Uterus (tissue), 4 donors: ENCODE data around the gene CCDC28B. TPM values are rescaled to one million over a fixed set of nuclear protein-coding genes. Genes with fewer than 3 reads are reported as not detected.
A peak's percentile ranks its signal among the peaks of the same experiment; 100 is the strongest.

ENCODE experiments used
- DNase-seq, 2 donors: peaks; one replicate each; pipeline ENCODE4 v3.0.0-alpha.2; 2019 to 2020
- H3K27ac ChIP-seq, 2 donors: fragments of 200-600 bp; sonication (generic); 1 replicate in 1 of 2; 2 replicates in 1 of 2; pipeline ENCODE4 v1.5.1; 2016 to 2018
- H3K27me3 ChIP-seq, 2 donors: fragments of 200-600 bp; sonication (generic); one replicate each; pipeline ENCODE4 v1.5.1; 2018 to 2019; ENCODE audit warnings: control low read depth in 1 of 2
- H3K36me3 ChIP-seq, 2 donors: fragments of 200-600 bp; sonication (generic); one replicate each; pipeline ENCODE4 v1.5.1; 2019; ENCODE audit warnings: control low read depth in 1 of 2
- H3K4me1 ChIP-seq, 2 donors: fragments of 200-600 bp; sonication (generic); one replicate each; pipeline ENCODE4 v1.5.1; 2018 to 2019; ENCODE audit warnings: control low read depth in 1 of 2
- H3K4me3 ChIP-seq, 2 donors: fragments of 200-600 bp; sonication (generic); 1 replicate in 1 of 2; 2 replicates in 1 of 2; pipeline ENCODE4 v1.5.1; 2018 to 2019; ENCODE audit warnings: mild to moderate bottlenecking in 1 of 2
- H3K9me3 ChIP-seq, 2 donors: fragments of 200-600 bp; sonication (generic); one replicate each; pipeline ENCODE4 v1.5.1; 2019; ENCODE audit warnings: control low read depth in 1 of 2
- POLR2A ChIP-seq, 2 donors: fragments of 450-650 bp; IDR thresholded peaks; one replicate each; pipeline ENCODE4 v1.6.1; 2016; ENCODE audit warnings: antibody characterized with exemption in 2 of 2, mild to moderate bottlenecking in 1 of 2, moderate library complexity in 1 of 2
- intact Hi-C: fragments of 100-400 bp; cut with DNase I; formaldehyde crosslinking; loops from one replicate; pipeline ENCODE4 v1.15.1; 2023; ENCODE audit warnings: low total_unique reads
- total RNA-seq, 4 donors: library from RNA; depleted of rRNA in 3 of 4; stranded (reverse); fragments of >200 nt in 3 of 4; gene quantifications; one replicate each; pipeline versions ENCODE4 v1.1.0 to v1.2.4, GENCODE V29; 2014 to 2023
- TF ChIP-seq, protein P1 (sequence below), 4 experiments: fragments of 200-600 bp in 2 of 4; fragments of 450-650 bp in 2 of 4; sonication (generic) in 2 of 4; IDR thresholded peaks; one replicate each; pipeline ENCODE4 v1.5.1; 2016 to 2019; ENCODE audit warnings: antibody characterized with exemption in 4 of 4, mild to moderate bottlenecking in 2 of 4, moderate library complexity in 1 of 4
- donor health status: DM: yes; HTN: yes; CAD: no.

Gene CCDC28B
- total RNA-seq, 4 donors from 2014 or later = 3.5 to 21.5 (median 7.4) TPM; not detected in 1

DNA sequence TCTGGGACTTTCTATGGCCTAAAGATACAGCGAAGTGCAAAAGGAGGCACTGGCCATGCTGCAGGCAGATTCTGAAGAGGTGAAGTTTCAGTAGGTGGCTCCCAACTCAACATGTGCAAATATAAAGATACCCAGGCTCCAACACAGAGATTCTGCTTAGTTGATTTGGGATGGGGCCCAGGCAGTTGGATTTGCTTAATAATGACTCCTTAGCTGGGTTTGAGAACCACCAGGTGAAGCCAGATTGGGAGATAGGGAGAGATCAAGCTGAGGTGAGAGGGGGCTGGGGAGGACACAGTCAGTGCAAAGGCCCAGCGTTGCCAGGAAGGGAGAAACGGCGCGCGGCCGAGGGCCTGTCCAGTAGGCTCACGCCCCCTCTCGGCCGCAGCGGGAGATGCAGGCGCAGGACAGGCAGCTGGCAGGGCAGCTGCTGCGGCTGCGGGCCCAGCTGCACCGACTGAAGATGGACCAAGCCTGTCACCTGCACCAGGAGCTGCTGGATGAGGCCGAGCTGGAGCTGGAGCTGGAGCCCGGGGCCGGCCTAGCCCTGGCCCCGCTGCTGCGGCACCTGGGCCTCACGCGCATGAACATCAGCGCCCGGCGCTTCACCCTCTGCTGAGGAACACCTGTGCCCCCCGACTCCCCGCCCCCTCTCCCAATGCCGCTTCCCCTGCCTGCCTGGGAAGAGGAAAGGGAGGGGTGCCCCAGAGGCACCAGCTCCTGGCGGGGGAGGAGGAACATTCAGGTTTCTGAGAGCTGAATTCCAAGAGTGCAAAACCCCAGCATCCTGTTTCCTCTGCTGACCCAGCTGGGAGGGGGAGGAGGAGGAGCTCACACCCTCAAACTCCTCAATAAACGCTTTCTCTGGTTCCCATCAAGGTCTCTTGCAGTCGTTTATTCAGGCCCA, 47.8 kb downstream of the CCDC28B start:
- TF ChIP-seq, protein P1, sequence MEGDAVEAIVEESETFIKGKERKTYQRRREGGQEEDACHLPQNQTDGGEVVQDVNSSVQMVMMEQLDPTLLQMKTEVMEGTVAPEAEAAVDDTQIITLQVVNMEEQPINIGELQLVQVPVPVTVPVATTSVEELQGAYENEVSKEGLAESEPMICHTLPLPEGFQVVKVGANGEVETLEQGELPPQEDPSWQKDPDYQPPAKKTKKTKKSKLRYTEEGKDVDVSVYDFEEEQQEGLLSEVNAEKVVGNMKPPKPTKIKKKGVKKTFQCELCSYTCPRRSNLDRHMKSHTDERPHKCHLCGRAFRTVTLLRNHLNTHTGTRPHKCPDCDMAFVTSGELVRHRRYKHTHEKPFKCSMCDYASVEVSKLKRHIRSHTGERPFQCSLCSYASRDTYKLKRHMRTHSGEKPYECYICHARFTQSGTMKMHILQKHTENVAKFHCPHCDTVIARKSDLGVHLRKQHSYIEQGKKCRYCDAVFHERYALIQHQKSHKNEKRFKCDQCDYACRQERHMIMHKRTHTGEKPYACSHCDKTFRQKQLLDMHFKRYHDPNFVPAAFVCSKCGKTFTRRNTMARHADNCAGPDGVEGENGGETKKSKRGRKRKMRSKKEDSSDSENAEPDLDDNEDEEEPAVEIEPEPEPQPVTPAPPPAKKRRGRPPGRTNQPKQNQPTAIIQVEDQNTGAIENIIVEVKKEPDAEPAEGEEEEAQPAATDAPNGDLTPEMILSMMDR (IDR thresholded peaks at IDR 0.05) = peak; percentile 61 to 84 (median 82)
- no peak for TF ChIP-seq POLR2A (IDR thresholded peaks at IDR 0.05)
- no peaks in the 10 kb centered on the region for H3K27me3 ChIP-seq
- DNase-seq = peak; percentile 73 to 84
- no peaks in the 10 kb centered on the region for H3K36me3 ChIP-seq
- intact Hi-C loops = loop anchor here (10.0 kb wide), 1 partner anchor 67 kb away; no protein-coding TSS in a partner anchor
- H3K27ac ChIP-seq = peak overlapping the region; percentile 67
- H3K4me1 ChIP-seq = no peaks in the 10 kb centered on the region
- no peak overlapping the region for H3K4me3 ChIP-seq
- no peaks in the 10 kb centered on the region for H3K9me3 ChIP-seq

- H3K9me3 ChIP-seq = no peaks in the 10 kb centered on the region
- no peaks in the 10 kb centered on the region for H3K36me3 ChIP-seq
- intact Hi-C loops = loop anchor here (10.0 kb wide), 1 partner anchor 65 kb away; no protein-coding TSS in a partner anchor
- TF ChIP-seq POLR2A (IDR thresholded peaks at IDR 0.05) = no peak
- TF ChIP-seq, protein P1 (IDR thresholded peaks at IDR 0.05) = no peak
- peak overlapping the region; percentile 45 to 67 for H3K27ac ChIP-seq
- no peak overlapping the region for H3K4me3 ChIP-seq
- peak; percentile 30 to 77 for DNase-seq
- no peaks in the 10 kb centered on the region for H3K27me3 ChIP-seq
- no peaks in the 10 kb centered on the region for H3K4me1 ChIP-seq
Measured at GRCh38 chr1:32249831-32250525, 49.6 kb downstream of the CCDC28B start.

GRCh38 chr1:32250893-32251716, 50.7 kb downstream of the CCDC28B start, which contains the start of gene LCK:
Gene LCK, plus strand, starts transcription at chr1:32251265. Its CDS starts 23,065 bp downstream, at chr1:32274330.
- no peak within 1 kb of the TSS for H3K4me3 ChIP-seq
- no peak for DNase-seq
- H3K27ac ChIP-seq = peak within 1 kb of the TSS; percentile 43 to 55
- no peaks in the 10 kb centered on the region for H3K9me3 ChIP-seq
- H3K36me3 ChIP-seq = no peaks in the 10 kb centered on the region
- TF ChIP-seq, protein P1 (IDR thresholded peaks at IDR 0.05) = no peak
- no peak for TF ChIP-seq POLR2A (IDR thresholded peaks at IDR 0.05)
- no peaks in the 10 kb centered on the region for H3K27me3 ChIP-seq
- intact Hi-C loops = no loop called here
- no peaks in the 10 kb centered on the region for H3K4me1 ChIP-seq

Other genes starting within 250 kb of the CCDC28B start
- 100 to 1,000 TPM in 2 of 4 donors, 10 to 100 TPM in 2; 40.9 to 142 (median 96.5) TPM for gene KHDRBS1, start 186.7 kb upstream of the CCDC28B start, total RNA-seq
- 10 to 100 TPM in 1 of 4 donors, 1 to 10 TPM in 2, under 1 TPM in 1; 0.88 to 22.4 (median 3.6) TPM for gene TMEM39B, start 127.7 kb upstream of the CCDC28B start, total RNA-seq
- gene KPNA6, start 92.5 kb upstream of the CCDC28B start, total RNA-seq = 10 to 100 TPM; 26.9 to 69.9 (median 38.5) TPM
- gene TXLNA, start 20.9 kb upstream of the CCDC28B start, total RNA-seq = 10 to 100 TPM; 14.1 to 60.1 (median 40.4) TPM
- 1 to 10 TPM in 3 of 4 donors, under 1 TPM in 1; 0.51 to 6.8 (median 4.3) TPM for gene IQCC, start 5.1 kb downstream of the CCDC28B start, total RNA-seq
- gene DCDC2B, start 8.5 kb downstream of the CCDC28B start, total RNA-seq = under 1 TPM in 2 of 4 donors, not detected in 2; 0.26 to 0.62 TPM
- 10 to 100 TPM in 3 of 4 donors, under 1 TPM in 1; 0.59 to 40.8 (median 13.5) TPM for gene TMEM234, start 21.8 kb downstream of the CCDC28B start, total RNA-seq
- 100 to 1,000 TPM; 111 to 246 (median 143) TPM for gene EIF3I, start 21.8 kb downstream of the CCDC28B start, total RNA-seq
- 10 to 100 TPM in 2 of 4 donors, 1 to 10 TPM in 1, not detected in 1; 1.2 to 29.0 (median 13.1) TPM for gene FAM167B, start 46.6 kb downstream of the CCDC28B start, total RNA-seq
- 1 to 10 TPM in 3 of 4 donors, under 1 TPM in 1; 0.26 to 2.0 (median 1.4) TPM for gene LCK, start 50.7 kb downstream of the CCDC28B start, total RNA-seq
- 100 to 1,000 TPM in 1 of 4 donors, 10 to 100 TPM in 3; 27.4 to 161 (median 91.2) TPM for gene HDAC1, start 91.5 kb downstream of the CCDC28B start, total RNA-seq
- gene MARCKSL1, start 135.6 kb downstream of the CCDC28B start, total RNA-seq = 10 to 100 TPM; 14.7 to 93.3 (median 53.0) TPM
- gene FAM229A, start 161.9 kb downstream of the CCDC28B start, total RNA-seq = 10 to 100 TPM in 2 of 4 donors, 1 to 10 TPM in 1, not detected in 1; 5.2 to 20.2 (median 14.4) TPM
- 10 to 100 TPM in 1 of 4 donors, under 1 TPM in 1, not detected in 2; 0.35 to 21.3 TPM for gene TSSK3, start 161.9 kb downstream of the CCDC28B start, total RNA-seq
- gene BSDC1, start 193.8 kb downstream of the CCDC28B start, total RNA-seq = 10 to 100 TPM; 25.9 to 77.4 (median 65.2) TPM